Activated T-cell treated with anti-CD3 and anti-CD28 coated beads, Interleukin-2, amount 50 U/mL, for 4 hours (primary cell): ENCODE data around the gene OAS1. TPM values are rescaled to one million over a fixed set of nuclear protein-coding genes. Genes with fewer than 3 reads are reported as not detected.

ENCODE experiments used
- ATAC-seq, 2 donors: fragments of 200-7000 bp; cut with Tn5 transposase; one replicate each; pipeline ENCODE4 v1.10.0; 2021
- DNase-seq: peaks from one replicate; pipeline ENCODE4 v3.0.0-alpha.2; 2020
- H3K27me3 Mint-ChIP-seq: one replicate; pipeline ENCODE4 v1.8.0; 2021; ENCODE audit warnings: low read depth, mixed read lengths
- H3K36me3 Mint-ChIP-seq: one replicate; pipeline ENCODE4 v1.8.0; 2022; ENCODE audit warnings: mixed read lengths; ENCODE audit not compliant: insufficient read depth
- H3K4me1 Mint-ChIP-seq: one replicate; pipeline ENCODE4 v1.8.0; 2021; ENCODE audit warnings: low read depth, mixed read lengths
- H3K4me3 Mint-ChIP-seq: one replicate; pipeline ENCODE4 v1.8.0; 2021; ENCODE audit warnings: mild to moderate bottlenecking, moderate library complexity, mixed read lengths
- H3K9me3 Mint-ChIP-seq: one replicate; pipeline ENCODE4 v1.8.0; 2021; ENCODE audit warnings: mixed read lengths
- total RNA-seq, 3 donors: library from RNA; stranded (reverse); gene quantifications; one replicate each; pipeline ENCODE4 v1.2.1, GENCODE V29; 2021

OAS1 gene
- total RNA-seq, 3 donors from 2014 or later, result 3.2 to 7.8 (median 4.0) TPM

- no peak for DNase-seq
- Mint-ChIP-seq H3K4me3 (no peak overlapping the region), H3K36me3 (no peaks in the 10 kb centered on the region), H3K9me3 (peaks cover 5% of the 10 kb centered on the region), H3K27me3 (peaks cover 32% of the 10 kb centered on the region), H3K4me1 (no peaks in the 10 kb centered on the region)
- no peak for ATAC-seq
Observed at GRCh38 chr12:112881602-112882001, 25.2 kb upstream of the OAS1 start.

GRCh38 chr12:112885236-112885635 lies 21.5 kb upstream of the OAS1 start:
- Mint-ChIP-seq H3K4me1 (no peaks in the 10 kb centered on the region), H3K9me3 (peaks cover 5% of the 10 kb centered on the region), H3K4me3 (no peak overlapping the region), H3K27me3 (peaks cover 18% of the 10 kb centered on the region), H3K36me3 (no peaks in the 10 kb centered on the region)
- DNase-seq, result no peak
- no peak for ATAC-seq

- Mint-ChIP-seq H3K9me3 (peaks cover 5% of the 10 kb centered on the region), H3K36me3 (no peaks in the 10 kb centered on the region), H3K4me1 (no peaks in the 10 kb centered on the region), H3K27me3 (peaks cover 13% of the 10 kb centered on the region), H3K4me3 (no peak overlapping the region)
- DNase-seq (no peak), ATAC-seq (no peak)
Observed at GRCh38 chr12:112887550-112887949, 19.2 kb upstream of the OAS1 start.

DNA sequence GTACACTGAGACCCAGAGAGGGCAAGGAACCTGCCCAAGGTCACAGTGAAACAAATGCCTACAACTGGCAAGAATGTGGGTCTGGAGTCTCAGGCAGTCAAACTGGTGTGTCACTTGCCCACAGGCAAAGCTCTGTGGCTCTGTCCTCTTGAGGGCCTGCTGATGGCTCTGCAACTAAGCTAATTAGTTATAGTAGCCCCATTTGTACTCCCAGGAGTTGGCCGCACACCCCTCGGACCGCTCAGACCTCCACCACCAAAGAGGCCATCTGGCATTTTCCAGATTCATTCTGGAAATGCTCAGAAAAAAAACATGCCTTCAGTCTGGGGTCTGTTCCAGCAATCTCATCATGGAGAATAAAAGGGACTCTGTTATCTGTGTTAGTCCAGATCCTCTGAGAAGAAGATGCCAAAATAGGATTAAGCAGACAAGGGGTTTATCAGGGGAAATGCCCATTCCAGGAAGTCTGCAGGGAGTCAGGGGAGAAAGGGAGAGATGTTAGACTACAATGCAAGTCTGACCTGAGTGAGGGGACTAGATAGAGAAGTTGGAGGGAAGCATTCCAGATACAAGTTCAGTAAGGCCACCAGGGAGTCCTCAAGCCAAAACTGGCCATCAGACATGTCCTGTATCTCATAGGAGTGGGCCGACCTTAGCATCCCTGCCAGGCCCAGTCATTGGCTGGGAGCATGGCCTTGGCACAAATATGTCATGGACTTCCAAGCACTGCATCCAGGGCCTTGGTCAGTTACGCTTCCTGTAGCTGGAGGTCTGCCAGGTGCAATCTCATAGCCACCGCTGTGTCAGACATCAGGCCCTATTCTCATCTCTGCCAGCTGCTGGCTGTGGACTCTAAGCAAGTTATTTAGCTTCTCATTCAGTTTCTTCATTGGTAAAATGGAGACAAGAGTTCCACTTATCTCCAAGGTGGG lies 15.4 kb upstream of the OAS1 start:
- no peaks in the 10 kb centered on the region for H3K9me3 Mint-ChIP-seq
- ATAC-seq (no peak), DNase-seq (no peak)
- no peaks in the 10 kb centered on the region for H3K4me1 Mint-ChIP-seq
- H3K4me3 Mint-ChIP-seq, result no peak overlapping the region
- peaks cover 3% of the 10 kb centered on the region for H3K27me3 Mint-ChIP-seq
- H3K36me3 Mint-ChIP-seq, result no peaks in the 10 kb centered on the region

- Mint-ChIP-seq H3K36me3 (no peaks in the 10 kb centered on the region), H3K4me3 (no peak overlapping the region), H3K9me3 (no peaks in the 10 kb centered on the region), H3K4me1 (no peaks in the 10 kb centered on the region), H3K27me3 (peaks cover 10% of the 10 kb centered on the region)
- ATAC-seq, result no peak
- no peak for DNase-seq
Observed at GRCh38 chr12:112892856-112893255, 13.9 kb upstream of the OAS1 start.

- no peak overlapping the region for H3K4me3 Mint-ChIP-seq
- H3K9me3 Mint-ChIP-seq, result no peaks in the 10 kb centered on the region
Observed at GRCh38 chr12:112894128-112894527, 12.6 kb upstream of the OAS1 start.

DNA sequence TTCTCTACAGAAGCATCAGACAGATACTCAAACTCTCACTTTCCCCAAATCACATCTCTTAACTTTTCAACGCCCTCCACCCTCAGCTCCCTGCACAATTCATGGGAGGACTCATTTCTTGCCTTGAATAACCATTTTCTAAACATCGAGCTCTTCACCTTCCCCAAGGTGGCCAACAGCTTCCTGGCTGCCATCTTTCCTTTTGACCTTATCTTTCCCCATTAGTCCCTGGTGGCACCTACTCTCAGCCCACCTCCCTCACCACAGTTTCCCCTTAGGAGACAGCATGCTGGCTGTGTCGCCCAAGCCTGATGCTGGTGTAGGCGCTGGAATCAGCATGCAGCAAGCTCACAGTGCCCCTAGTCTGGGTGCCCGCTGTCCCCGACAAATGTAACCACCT lies 8.4 kb upstream of the OAS1 start:
- Mint-ChIP-seq H3K27me3 (peaks cover 7% of the 10 kb centered on the region), H3K4me1 (peaks cover 20% of the 10 kb centered on the region), H3K4me3 (no peak overlapping the region), H3K36me3 (no peaks in the 10 kb centered on the region), H3K9me3 (no peaks in the 10 kb centered on the region)
- no peak for ATAC-seq
- no peak for DNase-seq

More at GRCh38 chr12:112894128-112894527, 12.6 kb upstream of the OAS1 start:
- ATAC-seq (no peak), DNase-seq (no peak)
- Mint-ChIP-seq H3K36me3 (no peaks in the 10 kb centered on the region), H3K27me3 (peaks cover 9% of the 10 kb centered on the region), H3K4me1 (no peaks in the 10 kb centered on the region)

DNA sequence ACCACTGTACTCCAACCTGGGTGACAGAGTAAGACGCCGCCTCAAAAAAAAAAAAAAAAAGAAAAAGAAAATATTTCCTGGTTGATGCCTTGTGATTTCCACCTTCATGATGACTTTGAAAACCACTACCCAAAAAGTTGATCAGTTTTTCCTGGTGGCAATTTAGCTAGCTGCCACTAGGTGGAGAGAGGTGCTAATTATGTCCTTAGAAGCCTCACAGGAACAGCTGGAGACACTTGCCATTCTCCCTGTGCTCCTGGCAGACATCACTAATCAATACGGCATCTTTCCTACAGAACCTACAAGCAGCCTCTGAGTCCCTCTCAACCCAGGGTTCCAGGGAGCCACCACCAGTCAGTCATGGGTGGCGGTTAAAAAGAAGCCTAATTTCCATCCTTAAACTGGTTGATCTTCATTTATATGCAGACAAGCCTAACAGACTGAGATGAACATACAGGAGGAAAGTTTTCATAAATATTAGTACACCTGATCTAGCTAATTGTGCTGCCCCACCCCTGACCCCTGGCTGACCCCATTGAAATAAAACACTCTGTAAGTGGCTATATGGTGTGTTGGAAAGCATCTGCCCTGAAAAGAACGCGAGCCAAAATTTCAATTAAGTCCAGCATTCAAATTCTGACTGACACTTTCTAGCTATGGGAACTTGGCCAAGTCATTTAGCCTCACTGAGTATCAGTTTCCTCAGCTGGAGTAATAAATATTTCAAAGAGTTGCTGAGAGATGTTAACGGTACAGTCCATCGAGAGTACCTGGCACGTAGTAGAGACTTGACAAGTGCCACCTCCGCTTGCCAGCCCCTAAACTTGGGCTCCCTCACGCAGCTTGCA lies 6.2 kb upstream of the OAS1 start:
- Mint-ChIP-seq H3K4me1 (peaks cover 34% of the 10 kb centered on the region), H3K4me3 (no peak overlapping the region)
- ATAC-seq, result peak in 1 of 2 donors; percentile 41

DNA sequence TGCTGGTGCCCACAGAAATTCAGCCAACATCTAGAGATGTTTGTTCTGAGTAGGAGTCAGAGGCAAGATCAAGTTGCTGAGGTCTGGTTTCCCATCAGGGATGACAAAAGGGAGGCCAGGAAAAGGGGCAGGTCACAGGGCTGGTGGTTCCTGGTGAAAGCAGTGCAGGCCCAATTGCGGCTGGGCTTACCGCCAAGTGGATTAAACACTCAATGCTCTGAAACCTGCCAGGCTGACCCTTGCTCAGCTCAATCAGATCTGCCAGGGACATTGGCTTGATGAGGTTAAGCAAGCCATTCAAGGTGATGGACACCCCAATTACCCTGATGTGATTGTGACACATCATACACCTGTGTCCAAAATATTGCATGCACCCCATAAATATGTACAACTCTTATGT lies 5.5 kb upstream of the OAS1 start:
- H3K4me1 Mint-ChIP-seq, result peaks cover 41% of the 10 kb centered on the region
- no peak overlapping the region for H3K4me3 Mint-ChIP-seq

More for the DNA sequence above, 6.2 kb upstream of the OAS1 start:
- peaks cover 7% of the 10 kb centered on the region for H3K27me3 Mint-ChIP-seq
- H3K9me3 Mint-ChIP-seq, result no peaks in the 10 kb centered on the region
- DNase-seq, result peak; percentile 32
- no peaks in the 10 kb centered on the region for H3K36me3 Mint-ChIP-seq

GRCh38 chr12:112904571-112904970 lies 2.2 kb upstream of the OAS1 start:
- peaks cover 73% of the 10 kb centered on the region for H3K4me1 Mint-ChIP-seq
- H3K36me3 Mint-ChIP-seq, result peaks cover 2% of the 10 kb centered on the region
- no peaks in the 10 kb centered on the region for H3K27me3 Mint-ChIP-seq
- DNase-seq (no peak), ATAC-seq (no peak)
- no peaks in the 10 kb centered on the region for H3K9me3 Mint-ChIP-seq
- no peak overlapping the region for H3K4me3 Mint-ChIP-seq

More for the DNA sequence above, 5.5 kb upstream of the OAS1 start:
- Mint-ChIP-seq H3K9me3 (no peaks in the 10 kb centered on the region), H3K36me3 (no peaks in the 10 kb centered on the region), H3K27me3 (peaks cover 7% of the 10 kb centered on the region)
- ATAC-seq (no peak), DNase-seq (no peak)

DNA sequence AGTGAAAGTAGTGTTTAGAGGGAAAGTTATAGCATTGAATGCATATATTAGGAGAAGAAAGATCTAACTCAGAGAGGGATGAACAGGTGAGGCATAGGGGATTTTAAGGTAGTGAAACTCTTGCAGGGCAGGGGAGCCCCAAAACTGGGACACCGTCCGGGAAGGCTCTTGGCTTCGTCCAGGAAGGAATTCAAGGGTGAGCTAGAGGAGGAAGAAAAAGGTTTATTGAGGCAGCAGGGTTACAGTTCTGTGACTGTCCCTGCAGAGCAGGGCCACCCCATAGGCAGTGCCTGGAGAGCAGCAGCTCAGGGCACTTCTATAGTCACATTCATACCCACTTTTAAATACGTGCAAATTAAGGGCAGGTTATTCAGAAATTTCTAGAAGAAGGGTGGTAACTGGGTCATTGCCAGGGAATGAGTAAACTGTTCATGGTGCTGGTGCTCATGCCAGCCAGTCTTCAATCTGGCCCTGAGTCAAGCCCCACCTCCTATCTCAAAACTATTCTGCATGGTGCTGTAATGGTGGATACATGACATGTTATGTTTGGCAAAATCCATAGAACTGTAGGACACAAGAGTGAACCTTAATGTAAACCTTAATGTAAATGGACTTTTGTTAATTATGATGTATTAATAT lies 1.2 kb upstream of the OAS1 start:
- Mint-ChIP-seq H3K36me3 (peaks cover 5% of the 10 kb centered on the region), H3K4me3 (no peak overlapping the region), H3K27me3 (no peaks in the 10 kb centered on the region), H3K4me1 (peaks cover 80% of the 10 kb centered on the region), H3K9me3 (no peaks in the 10 kb centered on the region)
- DNase-seq, result no peak
- no peak for ATAC-seq

- Mint-ChIP-seq H3K36me3 (peaks cover 20% of the 10 kb centered on the region), H3K9me3 (peaks cover under 1% of the 10 kb centered on the region), H3K4me1 (peaks cover 80% of the 10 kb centered on the region), H3K4me3 (peak overlapping the region; percentile 97), H3K27me3 (no peaks in the 10 kb centered on the region)
- peak in 1 of 2 donors; percentile 39 for ATAC-seq
- DNase-seq, result no peak
Observed at GRCh38 chr12:112907415-112908157, 824 bp downstream of the OAS1 start.

DNA sequence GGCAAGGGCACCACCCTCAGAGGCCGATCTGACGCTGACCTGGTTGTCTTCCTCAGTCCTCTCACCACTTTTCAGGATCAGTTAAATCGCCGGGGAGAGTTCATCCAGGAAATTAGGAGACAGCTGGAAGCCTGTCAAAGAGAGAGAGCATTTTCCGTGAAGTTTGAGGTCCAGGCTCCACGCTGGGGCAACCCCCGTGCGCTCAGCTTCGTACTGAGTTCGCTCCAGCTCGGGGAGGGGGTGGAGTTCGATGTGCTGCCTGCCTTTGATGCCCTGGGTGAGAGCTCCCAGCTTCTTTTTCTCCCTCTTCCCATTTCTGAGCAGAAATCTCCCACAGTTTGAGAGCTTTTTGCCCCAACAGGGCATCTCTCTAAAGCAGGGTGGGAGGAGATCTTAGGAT lies 1.8 kb downstream of the OAS1 start:
- ATAC-seq (peak; percentile 36 to 47), DNase-seq (peak; percentile 11)
- Mint-ChIP-seq H3K36me3 (peaks cover 29% of the 10 kb centered on the region), H3K27me3 (no peaks in the 10 kb centered on the region), H3K4me1 (peaks cover 82% of the 10 kb centered on the region), H3K9me3 (peaks cover 10% of the 10 kb centered on the region), H3K4me3 (peak overlapping the region; percentile 97)
